SJCRH30 (cell line): ENCODE data around the gene CEP131. TPM values are rescaled to one million over a fixed set of nuclear protein-coding genes. Genes with fewer than 3 reads are reported as not detected.

Source experiments
- DNase-seq, 2 experiments: peaks; one replicate each; pipeline ENCODE4 v3.0.0-alpha.2; 2015 to 2020
- H3K27ac ChIP-seq: fragments of 250-450 bp; sonication (Bioruptor Pico); 2 replicates; pipeline ENCODE4 v1.5.1; 2020; ENCODE audit warnings: mild to moderate bottlenecking, moderate library complexity
- H3K27me3 ChIP-seq: fragments of 250-450 bp; sonication (Bioruptor Pico); 2 replicates; pipeline ENCODE4 v1.5.1; 2020; ENCODE audit warnings: mild to moderate bottlenecking, moderate library complexity
- H3K36me3 ChIP-seq: fragments of 250-450 bp; sonication (Bioruptor Pico); 2 replicates; pipeline ENCODE4 v1.5.1; 2020; ENCODE audit warnings: mild to moderate bottlenecking, moderate library complexity
- H3K4me1 ChIP-seq: fragments of 250-450 bp; sonication (Bioruptor Pico); 2 replicates; pipeline ENCODE4 v1.5.1; 2020; ENCODE audit warnings: mild to moderate bottlenecking, moderate library complexity
- H3K4me3 ChIP-seq: fragments of 250-450 bp; sonication (Bioruptor Pico); 2 replicates; pipeline ENCODE4 v1.5.1; 2020; ENCODE audit warnings: mild to moderate bottlenecking, moderate library complexity
- H3K9me3 ChIP-seq: fragments of 250-450 bp; sonication (Bioruptor Pico); replicated peaks from 2 replicates; pipeline ENCODE4 v1.5.1; 2020; ENCODE audit warnings: mild to moderate bottlenecking, moderate library complexity
- total RNA-seq: library from RNA; depleted of rRNA; stranded (reverse); fragments of >200 nt; shearing (Covaris generic); gene quantifications from 2 replicates; pipeline ENCODE4 v1.2.3, GENCODE V29; 2014

Gene CEP131
- total RNA-seq, 1 experiment from 2014 or later, result 33.0 TPM

DNA sequence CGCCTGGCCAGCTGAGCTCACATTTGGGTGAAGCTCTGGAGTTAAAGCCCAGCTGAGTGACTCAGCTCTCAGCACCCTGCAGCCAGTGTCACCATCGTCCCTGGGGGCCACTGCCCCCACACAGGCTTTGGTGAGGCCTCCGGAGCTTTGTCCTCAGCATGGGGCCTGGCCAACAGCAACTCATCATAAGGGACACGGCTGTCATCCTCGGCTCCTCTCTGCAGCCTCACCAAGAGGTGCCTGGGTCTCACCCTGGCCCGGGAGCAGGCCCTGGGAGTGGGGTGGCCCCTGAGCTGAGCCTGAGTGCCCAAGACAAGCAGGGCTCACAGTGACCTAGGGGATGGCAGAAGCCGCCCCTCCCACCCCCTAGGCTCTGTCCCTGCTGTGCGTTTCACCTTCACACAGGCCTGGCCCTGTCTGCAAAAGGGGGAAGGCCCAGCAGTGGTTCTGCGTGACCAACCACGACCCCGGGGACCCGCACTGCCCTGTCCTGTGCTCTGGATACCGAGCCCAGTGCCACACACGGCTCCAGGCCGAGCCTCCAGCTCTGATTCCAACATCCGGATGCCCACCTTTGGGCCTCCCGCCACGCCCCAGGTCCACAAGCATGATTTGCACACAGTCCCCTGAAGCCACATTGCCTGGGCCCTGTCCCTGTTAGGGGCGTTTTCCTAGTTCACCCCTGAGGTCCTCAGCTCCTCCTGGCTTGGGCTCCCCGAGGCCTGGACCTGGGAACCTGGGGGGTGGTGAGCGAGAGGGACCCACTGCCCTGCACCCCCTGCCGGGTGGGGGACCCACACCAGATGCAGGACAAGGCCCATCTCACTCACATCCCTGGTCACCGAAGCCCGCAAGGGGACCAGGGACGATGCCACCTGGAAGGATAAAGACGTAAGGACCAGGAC is 34.9 kb downstream of the CEP131 start:
- Histone ChIP-seq H3K4me1 (peaks cover 13% of the 10 kb centered on the region), H3K27me3 (no peaks in the 10 kb centered on the region), H3K36me3 (peaks cover 4% of the 10 kb centered on the region; the same call in 1 of the 2 replicates), H3K27ac (no peak overlapping the region), H3K9me3 (no peaks in the 10 kb centered on the region), H3K4me3 (no peak overlapping the region)
- DNase-seq, result no peak

DNA sequence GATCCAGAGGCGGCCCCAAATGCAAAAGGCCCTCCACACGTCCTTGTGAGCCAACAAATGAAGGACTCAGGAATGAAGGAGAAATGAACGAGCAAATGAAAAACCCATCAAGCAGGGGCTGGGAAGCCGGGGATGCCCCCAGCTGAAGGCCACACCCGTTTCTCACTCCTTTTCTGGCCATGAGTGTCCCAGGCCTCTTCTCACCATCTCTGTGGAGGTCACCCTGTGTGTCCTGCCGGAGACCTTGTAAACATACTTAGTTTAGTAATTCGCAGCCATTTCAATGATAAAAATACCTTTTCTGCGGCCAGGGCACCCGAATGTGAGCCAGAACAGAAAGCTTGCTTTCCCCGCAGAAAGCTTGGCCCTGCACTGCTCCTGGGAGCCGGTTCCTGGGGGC is 35.6 kb downstream of the CEP131 start:
- H3K36me3 ChIP-seq, result peaks cover 4% of the 10 kb centered on the region; the same call in 1 of the 2 replicates
- H3K4me3 ChIP-seq, result no peak overlapping the region
- H3K27ac ChIP-seq, result no peak overlapping the region
- H3K27me3 ChIP-seq, result no peaks in the 10 kb centered on the region
- peaks cover 13% of the 10 kb centered on the region for H3K4me1 ChIP-seq
- DNase-seq, result no peak
- no peaks in the 10 kb centered on the region for H3K9me3 ChIP-seq

DNA sequence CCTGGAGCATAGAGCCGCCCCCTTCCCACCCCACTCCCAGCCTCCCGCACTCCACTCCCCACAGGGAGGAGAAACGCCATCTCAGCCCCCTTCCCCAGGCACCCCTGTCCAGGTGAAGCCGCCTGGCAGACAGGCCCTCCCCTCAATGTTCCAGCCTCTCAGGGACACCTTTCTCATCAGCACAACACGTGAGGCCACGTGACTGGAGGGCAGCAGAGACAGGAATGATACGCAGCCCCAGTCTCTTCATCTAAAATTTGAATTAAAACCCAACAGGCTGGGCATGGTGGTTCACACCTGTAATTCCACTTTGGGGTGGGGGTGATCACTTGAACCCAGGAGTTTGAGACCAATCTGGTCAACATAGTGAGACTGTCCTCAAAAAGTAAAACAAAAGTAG is 36.6 kb downstream of the CEP131 start:
- Histone ChIP-seq H3K27ac (no peak overlapping the region), H3K4me3 (no peak overlapping the region), H3K27me3 (no peaks in the 10 kb centered on the region), H3K9me3 (no peaks in the 10 kb centered on the region), H3K4me1 (peaks cover 13% of the 10 kb centered on the region), H3K36me3 (peaks cover 4% of the 10 kb centered on the region; the same call in 1 of the 2 replicates)
- no peak for DNase-seq

DNA sequence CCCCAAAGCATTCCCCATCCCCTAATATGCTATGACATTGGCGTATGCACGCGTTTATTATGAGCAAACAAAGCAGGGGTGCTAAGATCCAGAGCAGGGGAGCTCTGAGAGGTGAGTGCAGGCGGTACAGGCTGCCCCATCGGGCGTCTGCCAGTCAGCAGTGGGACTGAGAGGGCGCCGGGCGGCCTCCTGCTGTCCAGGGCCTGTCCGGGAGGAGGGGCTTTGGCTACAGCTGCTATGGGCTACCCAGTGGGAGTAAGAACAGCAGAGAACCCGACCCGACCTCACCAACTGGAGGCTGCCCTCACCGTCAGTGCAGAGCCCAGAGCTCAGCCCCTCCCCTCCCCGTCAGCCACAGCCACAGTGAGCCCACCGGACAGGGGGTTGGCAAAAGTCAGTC is 38.2 kb downstream of the CEP131 start:
- H3K4me1 ChIP-seq, result peaks cover 21% of the 10 kb centered on the region
- no peak overlapping the region for H3K27ac ChIP-seq
- DNase-seq, result peak; percentile 97

DNA sequence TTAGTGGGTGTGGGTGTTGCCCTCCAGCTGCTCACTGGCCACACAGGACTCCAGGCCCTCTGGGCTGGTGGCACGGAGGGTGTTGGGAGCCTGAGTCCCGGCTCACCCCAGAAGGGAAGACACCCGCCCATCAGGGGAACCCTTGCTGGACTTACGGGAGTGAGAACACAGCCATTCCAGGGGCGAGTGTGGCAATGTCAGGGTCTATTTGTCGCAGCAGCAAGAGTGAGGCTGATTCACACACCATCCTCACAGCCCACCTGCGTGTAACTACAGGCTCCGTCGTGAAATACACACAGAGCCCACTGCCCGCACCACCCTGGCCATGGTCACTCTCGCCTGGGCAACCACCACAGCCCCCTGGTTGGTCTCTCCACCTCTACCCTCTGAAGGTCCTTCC is 39.0 kb downstream of the CEP131 start:
- Histone ChIP-seq H3K9me3 (no peaks in the 10 kb centered on the region), H3K27me3 (0 out of 2 replicates have a peak, but pooled peaks cover under 1% of the 10 kb centered on the region), H3K36me3 (no peaks in the 10 kb centered on the region), H3K4me1 (peaks cover 29% of the 10 kb centered on the region), H3K4me3 (no peak overlapping the region), H3K27ac (no peak overlapping the region)
- DNase-seq, result no peak

More for the DNA sequence above, 38.2 kb downstream of the CEP131 start:
- Histone ChIP-seq H3K4me3 (no peak overlapping the region), H3K36me3 (no peaks in the 10 kb centered on the region), H3K9me3 (no peaks in the 10 kb centered on the region), H3K27me3 (no peaks in the 10 kb centered on the region)

DNA sequence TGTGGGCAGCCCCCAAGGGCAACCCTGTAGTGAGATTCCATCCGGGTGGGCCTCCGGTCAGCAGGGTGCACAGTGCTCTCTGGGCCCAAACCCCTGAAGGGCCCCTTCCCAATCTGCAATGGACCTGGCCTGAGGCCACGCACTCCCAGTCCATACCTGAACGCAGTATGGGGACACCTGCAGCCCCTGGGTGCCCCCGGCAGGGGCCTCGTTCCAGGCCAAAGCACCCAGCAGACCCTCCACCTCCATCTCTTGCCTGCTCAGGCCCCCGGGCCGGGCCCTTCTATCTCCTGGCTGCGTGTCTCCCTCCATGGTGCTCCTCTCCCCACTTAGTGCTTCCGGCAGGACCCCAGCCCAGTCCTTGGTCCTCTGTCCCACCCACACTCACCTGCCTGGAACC is 39.4 kb downstream of the CEP131 start:
- H3K36me3 ChIP-seq, result no peaks in the 10 kb centered on the region
- H3K27ac ChIP-seq, result no peak overlapping the region
- peaks cover 5% of the 10 kb centered on the region; the same call in 1 of the 2 replicates for H3K27me3 ChIP-seq
- no peaks in the 10 kb centered on the region for H3K9me3 ChIP-seq
- peaks cover 33% of the 10 kb centered on the region for H3K4me1 ChIP-seq
- no peak overlapping the region for H3K4me3 ChIP-seq
- DNase-seq, result no peak

DNA sequence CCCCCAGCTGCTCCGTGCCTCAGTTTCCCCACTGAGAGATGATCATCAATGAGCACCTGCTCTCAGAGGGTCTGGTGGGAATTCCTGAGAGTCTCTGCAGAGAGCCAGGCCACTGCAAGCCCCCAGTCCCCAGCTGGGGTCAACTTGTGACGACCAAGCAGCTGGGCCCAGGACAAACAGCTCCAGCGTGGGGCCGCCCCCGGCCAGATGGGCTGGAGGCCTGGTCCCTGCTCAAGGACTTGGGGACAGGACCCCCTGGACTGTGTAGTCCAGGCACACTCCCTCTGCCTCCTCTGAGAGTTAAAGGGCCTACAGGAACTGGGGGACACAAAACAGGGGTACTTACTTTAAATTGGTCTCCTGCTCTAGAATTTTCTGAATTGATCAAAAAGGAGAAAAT is 40.2 kb downstream of the CEP131 start:
- Histone ChIP-seq H3K27ac (no peak overlapping the region), H3K9me3 (no peaks in the 10 kb centered on the region), H3K4me3 (no peak overlapping the region), H3K36me3 (no peaks in the 10 kb centered on the region), H3K4me1 (peaks cover 33% of the 10 kb centered on the region), H3K27me3 (peaks cover 5% of the 10 kb centered on the region; the same call in 1 of the 2 replicates)
- DNase-seq, result no peak

DNA sequence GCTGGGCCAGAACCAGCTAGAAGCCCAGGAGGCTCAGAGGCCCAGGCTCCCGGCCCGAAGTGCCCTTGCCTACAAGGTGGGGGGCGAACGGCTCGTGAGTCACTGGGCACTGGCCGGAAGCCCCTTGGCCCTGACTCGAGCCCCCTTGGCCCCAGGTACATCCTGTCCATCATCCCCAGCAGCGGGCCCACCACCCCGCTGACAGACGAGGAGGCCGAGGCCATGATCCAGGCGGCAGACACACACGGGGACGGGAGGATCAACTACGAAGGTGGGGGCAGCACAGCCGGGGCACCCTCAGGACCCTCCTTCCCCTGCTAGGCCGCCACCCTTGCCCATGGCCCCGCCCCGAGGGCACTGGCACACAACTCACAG is 41.0 kb downstream of the CEP131 start:
- H3K27ac ChIP-seq, result no peak overlapping the region
- H3K4me1 ChIP-seq, result peaks cover 33% of the 10 kb centered on the region
- peaks cover 5% of the 10 kb centered on the region; the same call in 1 of the 2 replicates for H3K27me3 ChIP-seq
- no peak for DNase-seq
- no peaks in the 10 kb centered on the region for H3K36me3 ChIP-seq
- no peaks in the 10 kb centered on the region for H3K9me3 ChIP-seq
- H3K4me3 ChIP-seq, result no peak overlapping the region

DNA sequence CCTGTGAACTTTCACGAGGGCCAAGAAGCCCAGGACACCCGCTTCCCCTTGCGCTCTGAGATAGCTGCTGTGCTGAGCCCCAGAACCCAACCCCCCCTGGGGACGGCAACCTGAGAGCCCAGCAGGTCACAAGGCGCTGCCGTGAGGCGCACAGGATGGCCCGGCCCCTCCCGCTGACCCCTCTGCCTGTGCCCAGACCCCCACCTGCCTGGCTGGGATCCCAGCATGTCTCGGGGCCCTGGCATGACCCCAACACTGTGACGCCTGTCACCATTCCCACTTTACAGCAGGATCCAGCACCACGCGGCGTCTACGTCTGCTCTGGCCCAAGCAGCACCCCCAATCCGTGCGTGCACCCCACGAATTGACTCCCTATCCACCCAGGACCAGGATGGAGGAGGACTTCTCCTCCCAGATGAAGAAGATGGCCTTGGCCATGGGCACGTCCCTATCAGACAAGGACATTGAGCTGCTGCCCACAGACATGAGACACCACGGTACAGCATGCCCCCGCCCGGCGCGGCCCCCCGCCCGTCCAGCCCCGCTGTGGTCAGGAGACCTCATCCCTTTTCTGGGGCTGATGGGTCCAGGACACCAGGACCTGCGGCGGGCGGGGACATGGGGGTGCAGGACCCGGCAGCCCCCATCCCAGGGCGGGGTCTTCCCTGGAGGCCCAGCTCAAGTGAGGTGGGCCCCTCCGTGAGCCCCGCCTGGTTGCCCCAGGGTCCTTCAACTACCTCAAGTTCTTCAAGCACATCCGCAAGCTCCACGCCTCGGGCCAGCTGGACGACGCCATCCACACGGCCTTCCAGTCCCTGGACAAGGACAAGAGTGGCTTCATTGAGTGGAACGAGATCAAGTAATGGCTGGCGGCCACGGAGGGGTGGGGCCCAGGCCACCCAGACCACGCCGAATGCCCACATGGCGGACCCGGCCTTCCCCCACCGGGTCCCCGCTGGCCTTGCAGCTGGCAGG is 41.6 kb downstream of the CEP131 start:
- H3K36me3 ChIP-seq, result no peaks in the 10 kb centered on the region
- no peak overlapping the region for H3K4me3 ChIP-seq
- DNase-seq, result no peak
- H3K4me1 ChIP-seq, result peaks cover 33% of the 10 kb centered on the region
- H3K9me3 ChIP-seq, result no peaks in the 10 kb centered on the region
- H3K27ac ChIP-seq, result no peak overlapping the region
- H3K27me3 ChIP-seq, result peaks cover 5% of the 10 kb centered on the region; the same call in 1 of the 2 replicates

DNA sequence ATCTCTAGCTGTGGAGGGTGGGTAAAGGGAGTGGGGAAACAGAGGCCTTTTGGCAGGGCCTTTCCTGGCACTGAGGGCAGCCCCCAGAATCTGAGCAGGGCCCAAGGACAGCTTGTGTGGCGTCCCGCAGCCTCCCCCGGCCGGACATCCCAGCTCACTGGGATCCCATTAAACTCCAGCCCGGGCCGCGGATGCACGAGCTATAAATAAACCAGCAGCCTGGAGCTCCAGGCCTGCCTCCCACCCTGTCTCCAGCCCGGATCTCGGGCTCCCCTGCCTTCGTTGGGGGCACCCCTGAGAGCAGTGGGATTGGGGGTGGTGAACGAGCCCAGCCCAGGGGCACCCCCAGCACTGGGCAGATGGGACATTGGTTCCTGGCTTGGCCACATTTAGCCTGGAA is 42.9 kb downstream of the CEP131 start:
- peak; percentile 71 to 72 for DNase-seq
- peaks cover 5% of the 10 kb centered on the region; the same call in 1 of the 2 replicates for H3K27me3 ChIP-seq
- no peak overlapping the region; the same call in 1 of the 2 replicates for H3K4me3 ChIP-seq
- H3K27ac ChIP-seq, result no peak overlapping the region
- no peaks in the 10 kb centered on the region for H3K36me3 ChIP-seq
- H3K4me1 ChIP-seq, result peaks cover 25% of the 10 kb centered on the region
- peaks cover 5% of the 10 kb centered on the region for H3K9me3 ChIP-seq

DNA sequence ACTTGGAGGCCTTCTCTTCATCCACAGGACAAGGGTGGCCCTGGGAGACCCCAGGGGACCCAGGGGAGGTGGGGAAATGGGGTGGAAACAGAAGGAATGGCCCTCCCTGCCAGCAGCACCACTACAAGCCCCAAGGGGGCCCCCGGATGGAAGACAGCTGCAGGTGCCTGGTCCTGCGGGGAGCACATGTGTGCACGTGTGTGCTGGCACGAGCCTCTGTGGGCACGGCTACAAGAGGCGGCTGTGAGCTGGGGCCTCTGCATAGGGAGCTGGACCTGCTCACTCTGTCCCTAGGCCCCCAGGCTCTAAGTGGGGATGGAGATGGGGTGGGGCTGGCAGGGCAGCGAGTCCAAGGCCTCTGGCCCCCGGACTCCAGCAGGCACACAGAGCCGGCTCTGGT is 43.5 kb downstream of the CEP131 start:
- no peak overlapping the region for H3K4me3 ChIP-seq
- H3K4me1 ChIP-seq, result peaks cover 20% of the 10 kb centered on the region
- H3K27ac ChIP-seq, result no peak overlapping the region
- peaks cover 5% of the 10 kb centered on the region; the same call in 1 of the 2 replicates for H3K27me3 ChIP-seq
- H3K36me3 ChIP-seq, result no peaks in the 10 kb centered on the region
- DNase-seq, result peak; percentile 72 to 76
- H3K9me3 ChIP-seq, result peaks cover 5% of the 10 kb centered on the region

DNA sequence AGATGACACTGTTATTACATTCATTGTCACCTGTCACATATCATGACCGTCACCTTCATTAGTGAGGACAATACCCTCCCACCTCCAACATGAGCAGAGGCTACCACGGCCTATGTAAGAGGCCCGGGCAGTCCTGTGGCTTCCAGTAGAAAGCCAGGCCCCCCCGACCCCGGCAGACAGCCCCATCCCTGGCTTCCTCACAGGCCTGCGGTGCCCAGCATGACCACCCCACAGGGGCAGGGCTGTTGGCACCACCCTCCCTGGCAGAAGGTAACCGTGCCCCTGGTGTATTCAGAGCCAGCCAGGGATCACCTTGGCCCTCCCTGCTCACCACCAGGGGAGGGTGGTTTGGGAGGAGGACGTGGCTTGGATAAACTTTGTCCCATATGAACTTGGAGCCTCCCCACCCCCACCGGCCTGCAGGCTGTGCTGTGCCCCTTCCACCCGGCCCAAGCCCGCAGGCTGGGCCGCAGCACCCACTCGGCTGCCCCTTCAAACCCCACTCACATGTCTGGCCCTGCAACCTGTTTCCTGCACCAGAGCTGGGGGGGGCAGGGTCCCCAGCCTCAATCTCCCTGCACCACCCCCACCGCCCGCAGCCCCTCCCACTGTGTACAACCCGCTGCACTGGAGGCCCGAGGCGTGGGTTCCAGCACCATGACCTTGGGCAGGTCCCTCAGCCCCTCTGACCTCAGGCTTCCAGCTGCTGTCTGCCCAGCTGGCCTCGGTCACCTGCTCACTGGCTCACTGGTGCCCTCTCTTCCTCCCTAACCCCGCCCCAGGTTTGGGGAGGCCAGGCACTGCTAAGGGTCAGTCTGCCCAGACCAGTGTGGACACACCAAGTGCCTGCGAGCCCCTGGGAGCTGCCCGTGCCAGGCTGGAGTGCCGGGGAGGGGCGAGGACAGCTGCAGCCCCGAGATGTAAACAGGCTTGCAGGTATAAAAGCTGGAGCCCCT is 44.4 kb downstream of the CEP131 start:
- H3K36me3 ChIP-seq, result no peaks in the 10 kb centered on the region
- no peak for DNase-seq

DNA sequence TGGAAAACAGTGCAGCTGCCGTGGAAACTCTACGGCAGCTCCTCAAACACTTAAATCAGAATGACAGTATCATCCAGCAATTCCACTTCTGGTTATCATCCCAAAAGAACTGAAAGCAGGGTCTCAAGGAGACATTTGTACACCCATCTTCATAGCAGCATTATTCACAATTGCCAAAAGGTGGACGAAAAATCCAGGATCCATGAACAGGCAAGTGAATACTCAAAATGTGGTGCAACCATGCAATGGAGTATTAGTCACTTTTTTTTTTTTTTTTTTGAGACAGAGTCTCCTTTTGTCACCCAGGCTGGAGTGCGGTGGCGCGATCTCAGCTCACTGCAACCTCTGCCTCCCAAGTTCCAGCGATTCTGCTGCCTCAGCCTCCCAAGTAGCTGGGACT is 46.1 kb downstream of the CEP131 start:
- no peak for DNase-seq

More for the DNA sequence above, 44.4 kb downstream of the CEP131 start:
- Histone ChIP-seq H3K9me3 (peaks cover 13% of the 10 kb centered on the region), H3K4me3 (no peak overlapping the region), H3K27ac (no peak overlapping the region), H3K27me3 (peaks cover 5% of the 10 kb centered on the region; the same call in 1 of the 2 replicates), H3K4me1 (peaks cover 24% of the 10 kb centered on the region)

DNA sequence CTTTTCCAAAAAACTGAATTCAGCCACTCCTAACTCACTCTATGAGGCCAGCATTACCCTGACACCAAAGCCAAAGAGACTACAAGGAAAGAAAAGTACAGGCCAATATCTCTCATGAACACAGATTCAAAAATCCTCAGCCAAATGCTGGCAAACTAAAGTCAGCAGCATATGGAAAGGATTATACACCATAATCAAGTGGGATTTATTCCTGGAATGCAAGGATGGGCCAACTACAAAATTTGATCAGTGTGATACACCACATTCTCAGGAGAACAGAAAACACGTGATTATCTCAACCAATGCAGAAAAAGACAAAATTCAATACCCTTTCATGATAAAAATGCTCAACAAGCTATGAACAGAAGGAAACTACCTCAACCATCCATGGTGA is 49.0 kb downstream of the CEP131 start:
- DNase-seq, result no peak
- H3K36me3 ChIP-seq, result no peaks in the 10 kb centered on the region
- no peak overlapping the region for H3K4me3 ChIP-seq
- H3K27ac ChIP-seq, result no peak overlapping the region
- H3K27me3 ChIP-seq, result peaks cover 5% of the 10 kb centered on the region; the same call in 1 of the 2 replicates
- H3K4me1 ChIP-seq, result peaks cover 20% of the 10 kb centered on the region
- H3K9me3 ChIP-seq, result peaks cover 13% of the 10 kb centered on the region

More for the DNA sequence above, 46.1 kb downstream of the CEP131 start:
- Histone ChIP-seq H3K4me3 (no peak overlapping the region), H3K4me1 (peaks cover 26% of the 10 kb centered on the region), H3K27ac (no peak overlapping the region), H3K9me3 (peaks cover 13% of the 10 kb centered on the region), H3K36me3 (no peaks in the 10 kb centered on the region), H3K27me3 (peaks cover 5% of the 10 kb centered on the region; the same call in 1 of the 2 replicates)
